SJSA1 (cell line): ENCODE measurements around the gene FGD5. TPM values are rescaled to one million over a fixed set of nuclear protein-coding genes. Genes with fewer than 3 reads are reported as not detected.

ENCODE experiments used
- DNase-seq, 2 experiments: peaks; one replicate each; pipeline ENCODE4 v3.0.0-alpha.2; 2015 to 2020; ENCODE audit warnings: low spot score in 2 of 2, low read depth in 1 of 2
- H3K27ac ChIP-seq: fragments of 250-450 bp; sonication (Bioruptor Pico); 2 replicates; pipeline ENCODE4 v1.5.1; 2020; ENCODE audit warnings: mild to moderate bottlenecking, moderate library complexity
- H3K27me3 ChIP-seq: fragments of 250-450 bp; sonication (Bioruptor Pico); replicated peaks from 2 replicates; pipeline ENCODE4 v1.5.1; 2020; ENCODE audit warnings: mild to moderate bottlenecking, moderate library complexity
- H3K36me3 ChIP-seq: fragments of 250-450 bp; sonication (Bioruptor Pico); 2 replicates; pipeline ENCODE4 v1.5.1; 2020; ENCODE audit warnings: mild to moderate bottlenecking
- H3K4me1 ChIP-seq: fragments of 250-450 bp; sonication (Bioruptor Pico); replicated peaks from 2 replicates; pipeline ENCODE4 v1.6.1; 2021; ENCODE audit warnings: mild to moderate bottlenecking
- H3K4me3 ChIP-seq: fragments of 250-450 bp; sonication (Bioruptor Pico); 2 replicates; pipeline ENCODE4 v1.5.1; 2020; ENCODE audit warnings: mild to moderate bottlenecking
- H3K9me3 ChIP-seq: fragments of 250-450 bp; sonication (Bioruptor Pico); replicated peaks from 2 replicates; pipeline ENCODE4 v1.5.1; 2020; ENCODE audit warnings: mild to moderate bottlenecking
- total RNA-seq: library from RNA; depleted of rRNA; stranded (reverse); fragments of >200 nt; shearing (Covaris generic); gene quantifications from 2 replicates; pipeline ENCODE4 v1.2.3, GENCODE V29; 2014

FGD5 gene
- total RNA-seq, 1 experiment from 2014 or later: not detected

DNA sequence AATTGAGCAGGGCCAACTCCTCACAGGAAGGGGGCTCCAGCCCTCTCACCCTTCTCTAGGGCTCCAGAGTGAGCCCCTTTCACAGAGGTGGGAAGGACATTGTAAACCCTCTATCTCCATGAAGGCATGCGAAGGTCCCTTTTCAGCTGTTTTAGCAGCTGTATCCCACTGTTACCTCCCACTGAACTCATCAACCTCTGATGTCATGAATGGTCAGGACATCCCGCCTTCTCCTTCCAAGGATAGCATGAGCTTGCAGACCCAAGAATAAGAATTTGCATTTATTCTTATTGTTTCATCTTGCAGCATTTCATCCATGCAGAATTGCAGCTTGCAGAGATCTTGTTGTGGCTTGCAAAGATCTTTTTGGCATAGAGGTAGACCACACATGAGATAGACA lies 24.3 kb upstream of the FGD5 start:
- Histone ChIP-seq H3K4me1 (no peaks in the 10 kb centered on the region), H3K36me3 (no peaks in the 10 kb centered on the region), H3K4me3 (no peak overlapping the region), H3K27me3 (peaks cover 6% of the 10 kb centered on the region; the same call in 1 of the 2 replicates), H3K27ac (no peak overlapping the region), H3K9me3 (no peaks in the 10 kb centered on the region)
- DNase-seq: no peak

DNA sequence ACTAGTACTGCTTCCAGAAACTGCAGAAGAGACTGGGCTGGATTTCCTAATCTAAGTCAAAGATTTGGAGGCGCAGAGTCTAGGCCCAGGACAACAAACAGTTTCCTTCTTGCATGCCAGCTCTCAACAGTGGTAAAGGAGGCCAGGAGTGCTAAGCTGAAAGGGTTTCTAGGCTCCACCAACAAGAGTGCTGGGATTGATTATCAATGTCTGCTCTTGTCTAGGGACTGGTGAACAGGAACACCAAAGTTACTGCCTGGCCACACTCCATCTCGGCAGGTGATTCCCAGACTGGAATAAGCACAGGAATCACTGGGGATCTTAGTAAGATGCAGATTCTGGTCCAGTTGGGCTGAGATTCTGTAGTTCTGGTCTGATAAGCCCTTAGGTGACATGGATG lies 22.8 kb upstream of the FGD5 start:
- Histone ChIP-seq H3K27ac (no peak overlapping the region), H3K4me1 (no peaks in the 10 kb centered on the region), H3K9me3 (no peaks in the 10 kb centered on the region), H3K36me3 (no peaks in the 10 kb centered on the region), H3K4me3 (no peak overlapping the region), H3K27me3 (peaks cover 5% of the 10 kb centered on the region; the same call in 1 of the 2 replicates)
- DNase-seq: no peak

DNA sequence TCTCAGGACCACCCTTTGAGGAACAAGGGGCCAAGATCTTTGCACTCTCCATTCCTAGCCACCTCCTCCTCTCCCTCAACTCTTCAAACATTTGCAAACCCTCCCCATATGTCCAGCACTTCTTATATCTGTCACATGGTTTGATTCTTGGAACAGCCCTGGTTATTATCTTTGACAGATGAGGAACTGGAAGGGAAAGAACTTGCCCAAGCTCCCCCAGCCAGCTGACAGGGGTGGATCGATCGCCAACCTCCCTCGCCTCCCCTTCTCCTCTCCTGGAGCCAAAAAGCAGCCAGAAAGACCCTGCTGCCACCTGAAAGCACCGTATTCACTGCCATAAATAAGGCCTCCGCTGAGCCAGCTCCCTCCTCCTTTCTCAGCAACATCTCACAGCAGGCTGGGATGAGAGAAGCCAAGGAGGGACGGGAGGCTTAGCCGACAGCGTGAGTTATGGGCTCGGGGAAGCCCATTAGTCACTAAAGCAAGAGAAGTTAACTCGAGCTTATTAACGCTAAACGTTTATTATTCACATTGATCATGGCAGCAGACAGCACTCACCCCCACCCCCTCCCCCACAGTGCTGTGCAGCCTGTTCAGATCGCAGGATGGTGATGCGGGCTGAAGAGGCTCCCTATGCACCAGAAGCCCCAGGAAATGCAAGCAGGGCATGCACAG lies 22.2 kb upstream of the FGD5 start:
- Histone ChIP-seq H3K27me3 (no peaks in the 10 kb centered on the region), H3K9me3 (no peaks in the 10 kb centered on the region), H3K4me3 (no peak overlapping the region), H3K4me1 (no peaks in the 10 kb centered on the region), H3K27ac (no peak overlapping the region), H3K36me3 (no peaks in the 10 kb centered on the region)
- DNase-seq: no peak

DNA sequence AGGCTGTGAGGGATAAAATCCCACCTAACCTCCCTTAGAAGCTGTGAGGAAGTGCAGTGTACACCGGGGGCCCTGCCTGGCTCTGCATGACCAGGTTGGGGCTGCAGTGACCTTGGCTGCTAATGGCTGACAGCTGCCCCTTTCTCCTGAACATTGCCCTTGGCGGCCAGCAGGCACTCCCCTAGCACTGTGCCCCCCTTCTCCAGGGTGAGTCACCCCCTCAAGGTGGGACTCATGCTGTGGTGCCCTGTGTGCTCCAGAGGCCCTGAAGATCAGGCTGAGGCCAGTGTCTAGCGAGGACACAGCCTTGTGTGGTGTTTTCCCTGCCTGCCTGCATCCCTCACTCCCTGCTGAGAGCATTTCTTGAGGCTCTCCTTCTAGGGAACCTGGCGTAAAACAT lies 21.0 kb upstream of the FGD5 start:
- Histone ChIP-seq H3K4me1 (no peaks in the 10 kb centered on the region), H3K36me3 (no peaks in the 10 kb centered on the region), H3K4me3 (no peak overlapping the region), H3K9me3 (no peaks in the 10 kb centered on the region), H3K27me3 (0 out of 2 replicates have a peak, but pooled peaks cover 4% of the 10 kb centered on the region), H3K27ac (no peak overlapping the region)
- DNase-seq: no peak

- H3K36me3 ChIP-seq: no peaks in the 10 kb centered on the region
- no peak overlapping the region for H3K27ac ChIP-seq
- no peak for DNase-seq
- H3K27me3 ChIP-seq: 0 out of 2 replicates have a peak, but pooled peaks cover 4% of the 10 kb centered on the region
- H3K4me3 ChIP-seq: no peak overlapping the region
- no peaks in the 10 kb centered on the region for H3K4me1 ChIP-seq
- no peaks in the 10 kb centered on the region for H3K9me3 ChIP-seq
Measured at GRCh38 chr3:14798231-14798630, 20.5 kb upstream of the FGD5 start.

GRCh38 chr3:14799146-14799545 lies 19.6 kb upstream of the FGD5 start:
- no peak for DNase-seq
- Histone ChIP-seq H3K4me1 (no peaks in the 10 kb centered on the region), H3K27me3 (0 out of 2 replicates have a peak, but pooled peaks cover 4% of the 10 kb centered on the region), H3K36me3 (no peaks in the 10 kb centered on the region), H3K9me3 (no peaks in the 10 kb centered on the region), H3K4me3 (no peak overlapping the region), H3K27ac (no peak overlapping the region)

GRCh38 chr3:14801031-14801430 lies 17.7 kb upstream of the FGD5 start:
- Histone ChIP-seq H3K4me3 (no peak overlapping the region), H3K27me3 (0 out of 2 replicates have a peak, but pooled peaks cover 5% of the 10 kb centered on the region), H3K4me1 (no peaks in the 10 kb centered on the region), H3K9me3 (no peaks in the 10 kb centered on the region), H3K27ac (no peak overlapping the region), H3K36me3 (no peaks in the 10 kb centered on the region)
- no peak for DNase-seq

- Histone ChIP-seq H3K27me3 (0 out of 2 replicates have a peak, but pooled peaks cover 6% of the 10 kb centered on the region), H3K9me3 (no peaks in the 10 kb centered on the region), H3K36me3 (no peaks in the 10 kb centered on the region), H3K4me1 (no peaks in the 10 kb centered on the region), H3K4me3 (no peak overlapping the region), H3K27ac (no peak overlapping the region)
- no peak for DNase-seq
Measured at GRCh38 chr3:14801668-14802380, 16.9 kb upstream of the FGD5 start.

GRCh38 chr3:14802381-14802731 lies 16.4 kb upstream of the FGD5 start:
- no peaks in the 10 kb centered on the region for H3K4me1 ChIP-seq
- DNase-seq: no peak
- 0 out of 2 replicates have a peak, but pooled peaks cover 6% of the 10 kb centered on the region for H3K27me3 ChIP-seq
- H3K9me3 ChIP-seq: no peaks in the 10 kb centered on the region
- H3K36me3 ChIP-seq: no peaks in the 10 kb centered on the region
- H3K27ac ChIP-seq: no peak overlapping the region
- no peak overlapping the region for H3K4me3 ChIP-seq

DNA sequence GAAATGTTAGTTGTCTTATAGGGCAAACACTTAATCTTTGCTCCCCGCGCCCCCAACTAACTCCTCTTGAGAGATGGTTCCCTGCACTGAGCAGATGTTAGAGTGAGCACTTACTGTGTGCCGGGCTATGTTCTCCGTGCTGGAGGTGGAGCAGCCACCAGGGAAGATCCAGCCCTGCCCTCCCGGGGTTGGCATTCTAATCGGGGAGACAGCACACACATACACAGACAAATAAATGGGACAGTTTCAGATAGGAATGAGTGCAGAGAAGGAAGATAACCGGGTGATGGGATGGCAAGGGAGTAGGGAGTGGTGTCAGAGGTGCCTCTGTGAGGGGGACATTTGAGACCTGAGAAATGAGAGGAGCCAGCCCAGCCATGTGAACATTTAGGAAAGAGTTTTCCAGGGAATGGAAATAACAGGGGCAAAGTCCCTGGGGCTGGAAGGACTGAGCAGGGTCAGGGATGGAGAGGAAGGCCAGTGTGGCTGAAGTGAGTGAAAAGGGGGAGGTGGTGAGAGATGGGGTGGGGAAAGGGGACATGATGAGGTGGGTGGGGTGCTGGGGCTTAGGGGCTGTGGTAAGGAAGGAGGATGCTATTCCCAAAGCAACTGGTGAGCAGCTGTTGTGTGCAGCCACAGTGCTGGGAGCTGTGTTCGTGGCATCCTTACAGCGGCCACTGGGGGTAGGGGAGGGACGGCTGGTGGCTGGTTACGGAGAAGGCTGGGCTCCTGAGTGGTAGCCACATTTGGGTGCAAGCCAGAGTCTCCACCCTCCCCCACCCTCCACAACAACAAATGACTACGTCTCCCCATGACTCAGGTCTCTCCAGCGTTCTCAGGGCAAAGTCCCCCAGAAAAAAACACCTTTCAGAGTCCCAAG lies 15.4 kb upstream of the FGD5 start:
- Histone ChIP-seq H3K36me3 (no peaks in the 10 kb centered on the region), H3K9me3 (no peaks in the 10 kb centered on the region), H3K4me1 (no peaks in the 10 kb centered on the region), H3K4me3 (no peak overlapping the region), H3K27me3 (0 out of 2 replicates have a peak, but pooled peaks cover 6% of the 10 kb centered on the region), H3K27ac (no peak overlapping the region)
- DNase-seq: no peak

DNA sequence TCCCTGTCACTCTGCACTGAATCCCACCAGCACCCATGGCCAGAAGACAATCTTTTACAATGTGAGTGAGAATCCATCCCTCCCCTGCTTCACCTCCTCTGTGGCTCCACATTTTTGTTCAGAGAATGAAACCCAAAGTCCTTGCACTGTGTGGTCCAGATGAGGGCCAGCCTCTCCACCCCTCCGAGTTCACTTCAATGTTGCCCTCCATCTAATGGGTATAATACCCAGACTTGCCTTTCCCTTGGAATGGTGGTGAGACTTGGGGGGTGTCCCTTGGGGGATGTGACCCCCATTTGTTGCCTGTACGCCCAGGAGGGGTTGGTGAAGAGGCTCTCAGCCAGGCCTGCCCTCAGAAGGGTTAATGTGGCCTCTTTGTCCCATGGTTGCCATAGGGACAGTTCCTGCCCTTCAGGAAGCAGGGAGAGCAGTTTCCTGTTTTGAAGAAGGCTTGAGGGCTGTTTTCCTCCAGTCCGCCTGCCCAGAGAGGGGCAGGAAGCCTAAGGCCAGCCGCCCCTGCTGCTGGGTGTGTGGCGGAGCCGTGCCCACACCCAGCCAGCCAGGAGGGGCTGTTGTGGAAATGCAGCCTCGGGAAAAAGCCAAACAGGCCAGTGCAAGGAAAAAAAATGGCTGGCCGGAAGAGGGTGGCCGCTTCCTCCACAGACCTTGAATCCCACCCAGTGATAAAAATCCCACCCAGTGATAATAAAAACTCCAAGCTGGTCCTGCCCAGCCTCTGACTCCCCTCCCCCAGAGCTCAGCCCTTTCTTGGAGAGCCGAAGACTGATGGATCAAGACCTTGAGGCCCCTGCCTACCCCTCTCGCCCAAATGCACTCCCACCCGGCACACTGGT lies 14.6 kb upstream of the FGD5 start:
- H3K4me3 ChIP-seq: no peak overlapping the region
- H3K27me3 ChIP-seq: 0 out of 2 replicates have a peak, but pooled peaks cover 10% of the 10 kb centered on the region
- H3K36me3 ChIP-seq: no peaks in the 10 kb centered on the region

DNA sequence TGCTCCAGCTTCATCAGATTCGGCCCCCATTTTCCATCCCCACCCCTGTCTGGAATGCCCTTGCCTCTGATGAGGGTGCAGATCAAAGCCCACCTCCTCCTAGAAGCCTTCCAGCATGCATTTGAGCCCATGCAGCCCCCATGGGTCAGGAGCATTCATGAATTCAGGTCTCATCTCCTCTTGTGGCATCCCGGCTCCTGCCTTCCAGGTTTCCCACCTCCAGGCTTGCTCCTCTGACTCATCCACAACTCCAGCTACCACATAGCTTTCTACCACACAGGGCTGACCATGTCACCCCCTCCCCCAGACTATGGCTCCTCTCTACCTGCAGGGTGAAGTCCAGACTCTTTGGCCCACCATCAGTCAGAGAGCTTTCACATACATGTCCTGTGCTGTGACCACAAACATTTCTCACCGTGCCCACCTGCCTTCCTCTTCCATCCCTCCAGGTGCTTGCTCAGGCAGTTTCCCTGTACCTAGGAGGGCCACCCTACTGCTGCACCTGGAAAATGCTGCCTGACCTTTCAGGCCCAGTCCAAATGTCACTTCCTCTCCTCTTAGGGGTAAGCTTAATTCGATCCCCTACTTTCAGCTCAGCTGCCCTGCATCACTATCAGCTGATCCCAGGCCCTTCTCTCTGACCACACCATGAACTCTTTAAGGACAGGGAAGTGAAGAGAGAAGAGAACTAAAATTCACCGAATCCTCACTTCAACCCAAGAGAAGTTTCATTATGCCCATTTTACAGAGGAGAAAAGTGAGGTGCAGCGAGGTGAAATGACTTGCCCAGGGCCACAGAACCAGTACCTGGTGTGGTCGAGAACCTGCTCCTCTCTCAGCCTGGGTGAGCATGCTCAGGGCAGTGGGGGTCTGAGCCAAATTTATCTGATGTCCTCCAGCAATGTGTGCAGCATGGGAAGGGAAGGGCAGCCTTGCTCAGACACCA lies 13.7 kb upstream of the FGD5 start:
- DNase-seq: no peak

More for the DNA sequence above, 14.6 kb upstream of the FGD5 start:
- no peak for DNase-seq
- H3K4me1 ChIP-seq: no peaks in the 10 kb centered on the region
- H3K9me3 ChIP-seq: no peaks in the 10 kb centered on the region
- no peak overlapping the region for H3K27ac ChIP-seq

More for the DNA sequence above, 13.7 kb upstream of the FGD5 start:
- H3K27me3 ChIP-seq: peaks cover 19% of the 10 kb centered on the region
- H3K9me3 ChIP-seq: no peaks in the 10 kb centered on the region
- no peak overlapping the region for H3K27ac ChIP-seq
- H3K36me3 ChIP-seq: no peaks in the 10 kb centered on the region
- H3K4me1 ChIP-seq: no peaks in the 10 kb centered on the region
- H3K4me3 ChIP-seq: no peak overlapping the region
